Gastrocnemius medialis (tissue), 4 donors: ENCODE data around the gene SAP130. TPM values are rescaled to one million over a fixed set of nuclear protein-coding genes. Genes with fewer than 3 reads are reported as not detected.

Experiments used
- ATAC-seq, 2 donors: fragments of 150-250 bp; one replicate each; pipeline ENCODE4 v1.9.1; 2016
- DNase-seq, 2 donors: peaks; one replicate each; pipeline ENCODE4 v3.0.0-alpha.2; 2019
- H3K27ac ChIP-seq, 4 donors: fragments of 200-600 bp; sonication (generic); 1 replicate in 1 of 4; 2 replicates in 3 of 4; pipeline ENCODE4 v1.5.1; 2016 to 2018; ENCODE audit warnings: mild to moderate bottlenecking in 2 of 4, moderate library complexity in 1 of 4
- H3K27me3 ChIP-seq, 3 donors: fragments of 200-600 bp; sonication (generic) in 2 of 3; 1 replicate in 1 of 3; 2 replicates in 2 of 3; pipeline versions ENCODE4 v1.5.1 to v1.6.0; 2016 to 2019; ENCODE audit warnings: mild to moderate bottlenecking in 1 of 3, moderate library complexity in 1 of 3
- H3K36me3 ChIP-seq, 2 donors: fragments of 200-600 bp; sonication (generic) in 1 of 2; one replicate each; pipeline ENCODE4 v1.5.1; 2017 to 2018
- H3K4me1 ChIP-seq, 2 donors: fragments of 200-600 bp; sonication (generic) in 1 of 2; one replicate each; pipeline ENCODE4 v1.5.1; 2016 to 2017; ENCODE audit warnings: mild to moderate bottlenecking in 2 of 2
- H3K4me3 ChIP-seq, 4 donors: fragments of 200-600 bp; sonication (generic) in 3 of 4; 1 replicate in 1 of 4; 2 replicates in 3 of 4; pipeline ENCODE4 v1.5.1; 2016 to 2019; ENCODE audit warnings: mild to moderate bottlenecking in 2 of 4
- H3K9me3 ChIP-seq, 3 donors: fragments of 200-600 bp; sonication (generic) in 2 of 3; 1 replicate in 1 of 3; 2 replicates in 2 of 3; pipeline ENCODE4 v1.5.1; 2016 to 2019
- CTCF ChIP-seq, 5 experiments: fragments of 450-650 bp in 3 of 5; fragments of 200-600 bp in 2 of 5; sonication (generic) in 2 of 5; IDR thresholded peaks in 4 of 5; conservative IDR thresholded peaks in 1 of 5; 1 replicate in 4 of 5; 2 replicates in 1 of 5; pipeline ENCODE4 v1.5.1; 2016 to 2019; ENCODE audit warnings: antibody characterized with exemption in 5 of 5, mild to moderate bottlenecking in 3 of 5, moderate library complexity in 3 of 5
- POLR2A ChIP-seq, 2 donors: fragments of 450-650 bp; IDR thresholded peaks; one replicate each; pipeline ENCODE4 v1.6.1; 2017; ENCODE audit warnings: antibody characterized with exemption in 2 of 2, mild to moderate bottlenecking in 2 of 2, moderate library complexity in 2 of 2
- in situ Hi-C, 4 donors: fragments of 200-750 bp; cut with MboI; loops; one replicate each; pipeline versions ENCODE4 v1.15.0 to v1.8.0; 2017; ENCODE audit warnings: low sequenced_read_pairs in 4 of 4
- intact Hi-C: fragments of 100-400 bp; cut with DNase I; formaldehyde crosslinking; loops from one replicate; pipeline ENCODE4 v1.15.1; 2023; ENCODE audit warnings: low total_unique reads
- total RNA-seq, 4 donors: library from RNA; depleted of rRNA; stranded (reverse); fragments of >200 nt; gene quantifications; one replicate each; pipeline versions ENCODE4 v1.1.0 to v1.2.3, GENCODE V29; 2016

Gene SAP130
- total RNA-seq, 4 donors from 2014 or later, result 10.1 to 16.2 (median 11.5) TPM

GRCh38 chr2:128026448-128027277, 1.2 kb downstream of the SAP130 start:
- DNase-seq (no peak), ATAC-seq (no peak)
- Histone ChIP-seq H3K4me3 (peak overlapping the region; percentile 77 to 98 (median 90)), H3K27me3 (no peaks in the 10 kb centered on the region), H3K9me3 (no peaks in the 10 kb centered on the region), H3K4me1 (peaks cover 12 to 14% of the 10 kb centered on the region in 2 donors), H3K36me3 (no peaks in the 10 kb centered on the region), H3K27ac (peak overlapping the region; percentile 85 to 99 (median 92))
- in situ Hi-C loops (loop anchor here in 2 of 4 donors (10.0 kb wide), 1 partner anchor 142 kb away; the partner anchor contains the start of gene AMMECR1L (in 2 of the 2)), intact Hi-C loops (loop anchor here (2.0 to 5.0 kb wide), 6 partner anchors 66 to 919 kb away; partner anchors contain the start of genes BIN1, SFT2D3 and WDR33)
- TF ChIP-seq CTCF (IDR thresholded peaks at IDR 0.05 in 4 of 5, conservative IDR thresholded peaks at IDR 0.05 in 1 of 5) (no peak), POLR2A (IDR thresholded peaks at IDR 0.05) (peak; percentile 69)

GRCh38 chr2:128024816-128025215, 3.0 kb downstream of the SAP130 start:
- H3K27ac ChIP-seq, result no peak overlapping the region
- in situ Hi-C loops, result loop anchor here in 2 of 4 donors (10.0 kb wide), 1 partner anchor 140 kb away; the partner anchor contains the start of gene AMMECR1L (in 2 of the 2)
- DNase-seq (no peak), ATAC-seq (no peak)
- no peaks in the 10 kb centered on the region for H3K9me3 ChIP-seq
- peaks cover 12 to 14% of the 10 kb centered on the region in 2 donors for H3K4me1 ChIP-seq
- H3K4me3 ChIP-seq, result no peak overlapping the region
- no peaks in the 10 kb centered on the region for H3K36me3 ChIP-seq
- no peaks in the 10 kb centered on the region for H3K27me3 ChIP-seq
- TF ChIP-seq CTCF (IDR thresholded peaks at IDR 0.05 in 4 of 5, conservative IDR thresholded peaks at IDR 0.05 in 1 of 5) (no peak), POLR2A (IDR thresholded peaks at IDR 0.05) (no peak)
- intact Hi-C loops, result loop anchor here (5.0 kb wide), 4 partner anchors 162 to 918 kb away; partner anchors contain the start of genes BIN1, SFT2D3 and WDR33

- no peak overlapping the region for H3K27ac ChIP-seq
- DNase-seq, result no peak
- H3K4me1 ChIP-seq, result no peaks in the 10 kb centered on the region
- H3K4me3 ChIP-seq, result no peak overlapping the region
- in situ Hi-C loops (no loop called here), intact Hi-C loops (no loop called here)
- no peaks in the 10 kb centered on the region for H3K27me3 ChIP-seq
- ATAC-seq, result no peak
- TF ChIP-seq POLR2A (IDR thresholded peaks at IDR 0.05), result no peak
- TF ChIP-seq CTCF (IDR thresholded peaks at IDR 0.05 in 4 of 5, conservative IDR thresholded peaks at IDR 0.05 in 1 of 5), result no peak
- H3K36me3 ChIP-seq, result peaks cover 0 to 51% of the 10 kb centered on the region in 2 donors
- no peaks in the 10 kb centered on the region for H3K9me3 ChIP-seq
Measured at GRCh38 chr2:128017561-128017960, 10.3 kb downstream of the SAP130 start.

GRCh38 chr2:128016620-128017019, 11.2 kb downstream of the SAP130 start:
- intact Hi-C loops, result no loop called here
- DNase-seq (no peak), ATAC-seq (no peak)
- Histone ChIP-seq H3K27me3 (no peaks in the 10 kb centered on the region), H3K36me3 (peaks cover 0 to 60% of the 10 kb centered on the region in 2 donors), H3K27ac (no peak overlapping the region), H3K4me3 (no peak overlapping the region), H3K4me1 (no peaks in the 10 kb centered on the region), H3K9me3 (no peaks in the 10 kb centered on the region)
- in situ Hi-C loops, result no loop called here
- TF ChIP-seq CTCF (IDR thresholded peaks at IDR 0.05 in 4 of 5, conservative IDR thresholded peaks at IDR 0.05 in 1 of 5) (no peak), POLR2A (IDR thresholded peaks at IDR 0.05) (no peak)
